H1 (cell line): ENCODE data around the gene DPYSL3. TPM values are rescaled to one million over a fixed set of nuclear protein-coding genes. Genes with fewer than 3 reads are reported as not detected.

ENCODE experiments used
- CTCF ChIA-PET: fragments of 300-600 bp; sonication (Branson Sonifier 250); formaldehyde crosslinking; loops from one replicate; lab custom pipeline; 2021; ENCODE audit not compliant: partially characterized antibody; lab: Charles Lee
- POLR2A ChIA-PET: fragments of 300-600 bp; sonication (Branson Sonifier 250); formaldehyde crosslinking; loops from one replicate; lab custom pipeline; 2021; ENCODE audit warnings: inconsistent platforms; ENCODE audit not compliant: partially characterized antibody; lab: Charles Lee
- DNase-seq, 2 experiments: peaks; one replicate each; pipeline versions ENCODE4 v3.0.0 to v3.0.0-alpha.2; 2010 to 2022; ENCODE audit warnings: low spot score in 2 of 2, low read depth in 1 of 2, mixed read lengths in 1 of 2
- FAIRE-seq: peaks from 2 replicates; lab custom pipeline; 2011; peaks lifted over from hg19 to GRCh38; lab: Jason Lieb, UNC
- H2AFZ ChIP-seq: 2 replicates; pipeline ENCODE4 v1.8.1; 2012; ENCODE audit warnings: low read length, inconsistent platforms
- H2AK5ac ChIP-seq: 2 replicates; pipeline ENCODE4 v1.6.1; 2013; ENCODE audit warnings: low read depth, low read length
- H2BK120ac ChIP-seq: replicated peaks from 2 replicates; pipeline ENCODE3; 2013; ENCODE audit warnings: low read depth, low read length, inconsistent platforms
- H2BK12ac ChIP-seq: 2 replicates; pipeline ENCODE4 v1.6.1; 2013; ENCODE audit warnings: low read depth, low read length
- H2BK15ac ChIP-seq: 2 replicates; pipeline ENCODE4 v1.6.1; 2013; ENCODE audit warnings: low read length
- H2BK20ac ChIP-seq: 2 replicates; pipeline ENCODE4 v1.6.1; 2013; ENCODE audit warnings: low read length
- H2BK5ac ChIP-seq: 2 replicates; pipeline ENCODE4 v1.6.1; 2013; ENCODE audit warnings: low read depth, low read length
- H3K14ac ChIP-seq: 2 replicates; pipeline ENCODE4 v1.6.1; 2013; ENCODE audit warnings: inconsistent platforms; ENCODE audit not compliant: insufficient read length
- H3K18ac ChIP-seq: 2 replicates; pipeline ENCODE4 v1.6.1; 2013; ENCODE audit warnings: low read length; ENCODE audit errors: extremely low read depth
- H3K23ac ChIP-seq: 2 replicates; pipeline ENCODE4 v1.6.1; 2013; ENCODE audit warnings: inconsistent platforms; ENCODE audit not compliant: insufficient read length
- H3K23me2 ChIP-seq: 2 replicates; pipeline ENCODE4 v1.6.1; 2013; ENCODE audit warnings: low read depth, low read length
- H3K27ac ChIP-seq: 2 replicates; pipeline ENCODE4 v1.6.1; 2011; ENCODE audit warnings: low read depth, low read length, inconsistent platforms
- H3K27me3 ChIP-seq, 4 experiments: replicated peaks in 1 of 4; 1 replicate in 1 of 4; 2 replicates in 3 of 4; pipeline versions ENCODE4 v1.6.1 to v1.8.1; 2011 to 2013; ENCODE audit warnings: low read length in 3 of 4, mild to moderate bottlenecking in 3 of 4, inconsistent platforms in 2 of 4, mixed read lengths in 2 of 4, moderate library complexity in 1 of 4; ENCODE audit not compliant: control insufficient read depth in 3 of 4, insufficient read depth in 3 of 4; ENCODE audit errors: extremely low read depth in 1 of 4
- H3K36me3 ChIP-seq, 4 experiments: 2 replicates each; pipeline versions ENCODE4 v1.6.1 to v1.8.1; 2011 to 2013; ENCODE audit warnings: mild to moderate bottlenecking in 4 of 4, low read length in 3 of 4, moderate library complexity in 2 of 4, control low read depth in 1 of 4, inconsistent platforms in 1 of 4; ENCODE audit not compliant: insufficient read depth in 4 of 4, control insufficient read depth in 2 of 4
- H3K4ac ChIP-seq: replicated peaks from 2 replicates; pipeline ENCODE3; 2013; ENCODE audit warnings: low read length, low read depth, mixed read lengths, inconsistent platforms; ENCODE audit not compliant: insufficient read length
- H3K4me1 ChIP-seq, 4 experiments: replicated peaks in 1 of 4; 1 replicate in 1 of 4; 2 replicates in 3 of 4; pipeline versions ENCODE4 v1.6.1 to v1.8.1; 2011 to 2013; ENCODE audit warnings: low read length in 3 of 4, inconsistent platforms in 2 of 4, mixed read lengths in 1 of 4; ENCODE audit not compliant: insufficient read depth in 4 of 4, control insufficient read depth in 3 of 4
- H3K4me2 ChIP-seq, 2 experiments: 2 replicates each; pipeline versions ENCODE4 v1.6.1 to v1.8.1; 2011 to 2013; ENCODE audit warnings: low read depth in 2 of 2, low read length in 2 of 2, control low read depth in 1 of 2, inconsistent platforms in 1 of 2, mild to moderate bottlenecking in 1 of 2; ENCODE audit not compliant: insufficient read depth in 1 of 2
- H3K4me3 ChIP-seq, 4 experiments: fragments of 200-600, 300-600 bp in 1 of 4; sonication (generic), shearing (Covaris generic), sonication (Bioruptor Twin) in 1 of 4; 2 replicates each; pipeline versions ENCODE4 v1.5.1 to v1.8.1; 2011 to 2016; ENCODE audit warnings: low read length in 4 of 4, low read depth in 3 of 4, control low read depth in 2 of 4, inconsistent platforms in 2 of 4, mild to moderate bottlenecking in 2 of 4, mixed read lengths in 1 of 4, moderate library complexity in 1 of 4; ENCODE audit not compliant: insufficient read depth in 2 of 4; ENCODE audit errors: extremely low read depth in 1 of 4
- H3K56ac ChIP-seq: replicated peaks from 2 replicates; pipeline ENCODE3; 2013; ENCODE audit warnings: low read depth, mild to moderate bottlenecking, mixed read lengths, low read length, inconsistent platforms; ENCODE audit not compliant: insufficient read length
- H3K79me1 ChIP-seq: 2 replicates; pipeline ENCODE4 v1.6.1; 2013; ENCODE audit warnings: low read depth, low read length, control low read depth
- H3K79me2 ChIP-seq, 2 experiments: 2 replicates each; pipeline versions ENCODE4 v1.6.1 to v1.8.1; 2012 to 2013; ENCODE audit warnings: low read length in 2 of 2, mild to moderate bottlenecking in 2 of 2, inconsistent platforms in 1 of 2; ENCODE audit not compliant: insufficient read depth in 2 of 2, control insufficient read depth in 1 of 2
- H3K9ac ChIP-seq, 4 experiments: replicated peaks in 1 of 4; 1 replicate in 1 of 4; 2 replicates in 3 of 4; pipeline versions ENCODE4 v1.6.1 to v1.8.1; 2011 to 2013; ENCODE audit warnings: low read depth in 3 of 4, low read length in 3 of 4, control low read depth in 2 of 4, mild to moderate bottlenecking in 2 of 4, moderate library complexity in 2 of 4, inconsistent platforms in 1 of 4; ENCODE audit errors: extremely low read depth in 1 of 4
- H3K9me3 ChIP-seq, 2 experiments: 2 replicates each; pipeline versions ENCODE4 v1.6.1 to v1.8.1; 2012 to 2013; ENCODE audit warnings: mild to moderate bottlenecking in 2 of 2, moderate library complexity in 2 of 2, control low read depth in 1 of 2, inconsistent platforms in 1 of 2, low read depth in 1 of 2, low read length in 1 of 2, mixed read lengths in 1 of 2; ENCODE audit not compliant: insufficient read depth in 2 of 2
- H4K20me1 ChIP-seq, 2 experiments: replicated peaks in 1 of 2; 2 replicates each; pipeline versions ENCODE3 to v1.8.1; 2011 to 2013; ENCODE audit warnings: inconsistent platforms in 2 of 2, low read length in 2 of 2, mild to moderate bottlenecking in 1 of 2; ENCODE audit not compliant: insufficient read depth in 2 of 2, control insufficient read depth in 1 of 2
- H4K5ac ChIP-seq: 2 replicates; pipeline ENCODE4 v1.6.1; 2013; ENCODE audit warnings: low read length, low read depth, mixed read lengths, inconsistent platforms; ENCODE audit not compliant: insufficient read length
- H4K8ac ChIP-seq: 2 replicates; pipeline ENCODE4 v1.8.0; 2013; ENCODE audit warnings: mild to moderate bottlenecking, moderate library complexity, low read length, inconsistent platforms; ENCODE audit not compliant: insufficient read depth; ENCODE audit errors: extremely low read depth
- H4K91ac ChIP-seq: replicated peaks from 2 replicates; pipeline ENCODE3; 2013; ENCODE audit warnings: low read length, mixed read lengths, inconsistent platforms; ENCODE audit not compliant: insufficient read length
- CBX5 ChIP-seq: fragments of 300-800, 300-1000 bp; sonication (generic); IDR thresholded peaks from 2 replicates; pipeline ENCODE4 v1.7.1; 2016; ENCODE audit warnings: antibody characterized with exemption, low read length, low read depth
- GTF2F1 ChIP-seq: IDR thresholded peaks from 2 replicates; pipeline ENCODE4 v1.6.1; 2012; ENCODE audit warnings: low read depth, low read length, improper control_type of control experiment, borderline replicate concordance
- POLR2AphosphoS5 ChIP-seq: IDR thresholded peaks from 2 replicates; pipeline ENCODE4 v1.6.1; 2011; ENCODE audit warnings: low read depth, low read length
- RFX5 ChIP-seq: IDR thresholded peaks from 2 replicates; pipeline ENCODE4 v1.6.1; 2011; ENCODE audit warnings: low read depth, low read length, improper control_type of control experiment, borderline replicate concordance
- WGBS, 2 experiments: shearing (Covaris generic) in 1 of 2; methylation state at CpG; one replicate each; pipeline versions ENCODE4 v1.1.6 to v1.1.7; 2013 to 2015; ENCODE audit warnings: low lambda C conversion rate in 2 of 2, mixed read lengths in 2 of 2, inconsistent platforms in 1 of 2, low coverage in 1 of 2, missing lambda C conversion rate in 1 of 2; ENCODE audit not compliant: insufficient replicate concordance in 2 of 2, insufficient coverage in 1 of 2, insufficient read length in 1 of 2; ENCODE audit errors: extremely low coverage in 1 of 2, missing lambda C conversion rate in 1 of 2; 5-methylcytosine and 5-hydroxymethylcytosine counted together
- polyA plus RNA-seq, 7 experiments: library from polyadenylated mRNA; depleted of rRNA in 3 of 7; stranded (reverse) in 5 of 7; unstranded in 2 of 7; fragments of >200 nt in 5 of 7; fragments of 200-250 nt in 2 of 7; gene quantifications; 1 replicate in 5 of 7; 2 replicates in 1 of 7; 4 replicates in 1 of 7; pipeline versions ENCODE4 v1.2.1 to v1.2.3, GENCODE V29; 2011 to 2013; ENCODE audit warnings: missing spikeins in 2 of 7, mixed read lengths in 2 of 7
- total RNA-seq: library from RNA; stranded (reverse); fragmentation: NEBNext Ultra II Directional; extraction: Animal tissue kit (Norgen Biotek cat#: 25700); gene quantifications from 2 replicates; pipeline ENCODE4 v1.2.1, GENCODE V29; 2021
- TF ChIP-seq, protein P1 (sequence below): IDR thresholded peaks from 2 replicates; pipeline ENCODE4 v1.6.1; 2012; ENCODE audit warnings: inconsistent platforms

DPYSL3 gene
- total and polyA plus RNA-seq, 2 of the 8 experiments (the other 6 are each of a cell fraction or from before 2014, with no cell fraction given) = 268 to 387 TPM

DNA sequence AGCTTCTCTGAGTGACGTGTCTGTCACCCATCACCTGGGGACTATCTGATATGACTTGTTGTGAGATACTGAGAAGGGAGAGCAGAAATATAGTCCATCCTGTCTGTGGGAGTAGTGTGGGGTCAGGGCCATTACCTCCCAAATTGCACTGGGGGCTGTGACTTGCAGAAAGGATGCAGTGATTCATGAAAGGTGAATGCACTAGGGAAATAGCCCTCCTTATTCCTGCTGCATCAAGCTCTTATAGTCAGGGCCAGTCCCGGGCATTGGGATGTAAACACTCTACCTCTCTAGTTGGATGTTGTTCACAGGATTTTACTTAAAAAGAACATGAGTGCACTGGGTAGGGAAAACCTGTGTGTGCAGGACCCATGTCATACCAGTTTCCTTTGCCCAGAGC lies 150.3 kb downstream of the DPYSL3 start:
- no peaks in the 10 kb centered on the region for H3K79me1 ChIP-seq
- H2BK15ac ChIP-seq = no peak overlapping the region
- H3K14ac ChIP-seq = no peak overlapping the region
- no peak overlapping the region for H4K8ac ChIP-seq
- H4K5ac ChIP-seq = no peak overlapping the region
- H2BK120ac ChIP-seq = no peak overlapping the region
- CTCF ChIA-PET = interaction anchor here (0.6 to 1.9 kb wide), 5 partner anchors 10 to 174 kb away, joined by 3 to 8 read pairs (median 3); partner anchors contain the start of gene STK32A
- H4K91ac ChIP-seq = no peak overlapping the region
- H3K36me3 ChIP-seq = no peaks in the 10 kb centered on the region
- no peak overlapping the region for H3K4me3 ChIP-seq
- no peak overlapping the region for H2AFZ ChIP-seq
- H2AK5ac ChIP-seq = no peak overlapping the region
- no peak overlapping the region for H2BK5ac ChIP-seq
- POLR2A ChIA-PET = no interaction called here
- no peak overlapping the region for H3K9ac ChIP-seq
- no peaks in the 10 kb centered on the region for H4K20me1 ChIP-seq
- no peak overlapping the region for H2BK20ac ChIP-seq
- no peak overlapping the region for H3K27ac ChIP-seq
- H3K23me2 ChIP-seq = no peaks in the 10 kb centered on the region
- H3K4me2 ChIP-seq = no peak overlapping the region
- no peak overlapping the region for H3K18ac ChIP-seq
- H3K9me3 ChIP-seq = no peaks in the 10 kb centered on the region
- FAIRE-seq = no peak
- DNase-seq = no peak
- no peaks in the 10 kb centered on the region for H3K79me2 ChIP-seq
- 80% methylated on average over 2 of the region's 2 CpGs; no CpG with 5 or more reads in 1 of the 2 experiments for WGBS, 2 experiments
- no peak overlapping the region for H2BK12ac ChIP-seq
- no peak overlapping the region for H3K56ac ChIP-seq
- H3K27me3 ChIP-seq = no peaks in the 10 kb centered on the region
- no peaks in the 10 kb centered on the region for H3K4me1 ChIP-seq
- H3K4ac ChIP-seq = no peak overlapping the region
- H3K23ac ChIP-seq = no peak overlapping the region
- TF ChIP-seq POLR2AphosphoS5 (no peak), GTF2F1 (no peak), RFX5 (no peak), CBX5 (no peak)
- TF ChIP-seq, protein P1, sequence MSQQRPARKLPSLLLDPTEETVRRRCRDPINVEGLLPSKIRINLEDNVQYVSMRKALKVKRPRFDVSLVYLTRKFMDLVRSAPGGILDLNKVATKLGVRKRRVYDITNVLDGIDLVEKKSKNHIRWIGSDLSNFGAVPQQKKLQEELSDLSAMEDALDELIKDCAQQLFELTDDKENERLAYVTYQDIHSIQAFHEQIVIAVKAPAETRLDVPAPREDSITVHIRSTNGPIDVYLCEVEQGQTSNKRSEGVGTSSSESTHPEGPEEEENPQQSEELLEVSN = no peak
